SK-N-MC (cell line): ENCODE measurements around the gene CENPK.

ENCODE experiments used
- EZH2 ChIP-seq: fragments of 200-600 bp; sonication (generic); IDR thresholded peaks from one replicate; pipeline ENCODE4 v1.6.1; 2017; ENCODE audit warnings: antibody characterized with exemption
- POLR2AphosphoS5 ChIP-seq: IDR thresholded peaks from 2 replicates; pipeline ENCODE4 v1.6.1; 2012; ENCODE audit warnings: mild to moderate bottlenecking, low read depth, low read length, borderline replicate concordance

GRCh38 chr5:65525726-65526125 is 37.2 kb downstream of the CENPK start:
- TF ChIP-seq POLR2AphosphoS5 (no peak), EZH2 (no peak)
